Tibial nerve (tissue), 3 donors: Measurements from ENCODE around the gene IKZF5.

Source experiments
- CTCF ChIP-seq, 5 experiments: fragments of 200-600 bp in 3 of 5; fragments of 450-650 bp in 2 of 5; sonication (generic) in 3 of 5; IDR thresholded peaks; one replicate each; pipeline ENCODE4 v1.5.1; 2016 to 2019; ENCODE audit warnings: antibody characterized with exemption in 5 of 5, mild to moderate bottlenecking in 3 of 5, moderate library complexity in 2 of 5
- POLR2A ChIP-seq, 2 donors: fragments of 450-650 bp; IDR thresholded peaks; one replicate each; pipeline ENCODE4 v1.6.1; 2017; ENCODE audit warnings: antibody characterized with exemption in 2 of 2, mild to moderate bottlenecking in 2 of 2, moderate library complexity in 2 of 2

DNA sequence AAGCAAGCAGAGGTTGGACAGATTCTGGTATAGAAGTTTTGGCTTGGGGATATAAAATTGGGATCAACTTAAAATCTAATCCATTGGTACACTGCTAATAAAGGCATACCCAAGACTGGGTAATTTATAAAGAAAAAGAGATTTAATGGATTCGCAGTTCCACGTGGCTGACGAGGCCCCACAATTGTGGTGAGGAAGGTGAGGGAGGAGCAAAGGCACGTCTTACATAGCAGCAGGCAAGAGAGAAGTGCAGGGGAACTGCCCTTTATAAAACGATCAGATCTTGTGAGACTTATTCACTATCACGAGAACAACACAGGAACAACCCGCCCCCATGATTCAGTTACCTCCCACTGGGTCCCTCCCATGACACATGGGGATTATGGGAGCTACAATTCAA lies 9.9 kb upstream of the IKZF5 start:
- TF ChIP-seq CTCF (IDR thresholded peaks at IDR 0.05), result no peak
- TF ChIP-seq POLR2A (IDR thresholded peaks at IDR 0.05), result no peak
